Breast epithelium (tissue), 4 donors: ENCODE measurements around the gene MEOX1. TPM values are rescaled to one million over a fixed set of nuclear protein-coding genes. Genes with fewer than 3 reads are reported as not detected.
A peak's percentile ranks its signal among the peaks of the same experiment; 100 is the strongest.

Source experiments
- DNase-seq, 2 donors: peaks; one replicate each; pipeline ENCODE4 v3.0.0-alpha.2; 2019; ENCODE audit warnings: low spot score in 2 of 2
- H3K27ac ChIP-seq, 2 donors: fragments of 200-600 bp; sonication (generic) in 1 of 2; one replicate each; pipeline ENCODE4 v1.5.1; 2016 to 2019; ENCODE audit warnings: mild to moderate bottlenecking in 1 of 2
- H3K27me3 ChIP-seq, 2 donors: fragments of 200-600 bp; sonication (generic) in 1 of 2; one replicate each; pipeline versions ENCODE4 v1.5.1 to v1.6.0; 2017 to 2019; ENCODE audit warnings: control low read depth in 1 of 2, mild to moderate bottlenecking in 1 of 2
- H3K36me3 ChIP-seq: fragments of 200-600 bp; one replicate; pipeline ENCODE4 v1.5.1; 2019
- H3K4me1 ChIP-seq, 2 donors: fragments of 200-600 bp; sonication (generic); one replicate each; pipeline ENCODE4 v1.5.1; 2016 to 2019; ENCODE audit warnings: control low read depth in 1 of 2
- H3K4me3 ChIP-seq, 3 donors: fragments of 200-600 bp; sonication (generic); 1 replicate in 2 of 3; 2 replicates in 1 of 3; pipeline ENCODE4 v1.5.1; 2016 to 2019; ENCODE audit warnings: mild to moderate bottlenecking in 3 of 3, moderate library complexity in 2 of 3
- H3K9me3 ChIP-seq, 2 donors: fragments of 200-600 bp; sonication (generic) in 1 of 2; one replicate each; pipeline ENCODE4 v1.5.1; 2016 to 2019; ENCODE audit warnings: control low read depth in 1 of 2
- POLR2A ChIP-seq: fragments of 450-650 bp; IDR thresholded peaks from one replicate; pipeline ENCODE4 v1.6.1; 2016; ENCODE audit warnings: antibody characterized with exemption, mild to moderate bottlenecking, moderate library complexity
- POLR2AphosphoS5 ChIP-seq, 3 donors: sonication (generic); formaldehyde crosslinking; IDR thresholded peaks; one replicate each; pipeline ENCODE4 v1.6.1; 2017; ENCODE audit warnings: antibody characterized with exemption in 3 of 3
- intact Hi-C: fragments of 100-400 bp; cut with DNase I; formaldehyde crosslinking; loops from one replicate; pipeline ENCODE4 v1.15.1; 2023; ENCODE audit warnings: low total_unique reads
- total RNA-seq, 3 donors: library from RNA; depleted of rRNA; stranded (reverse); fragments of >200 nt; gene quantifications; one replicate each; pipeline ENCODE4 v1.1.0, GENCODE V29; 2016
- TF ChIP-seq, protein P1 (sequence below), 3 donors: fragments of 450-650 bp; IDR thresholded peaks; one replicate each; pipeline ENCODE4 v1.5.1; 2016 to 2017; ENCODE audit warnings: antibody characterized with exemption in 3 of 3, mild to moderate bottlenecking in 3 of 3, moderate library complexity in 3 of 3

The MEOX1 gene
- total RNA-seq, 3 donors from 2014 or later = 2.6 to 11.0 (median 10.5) TPM

DNA sequence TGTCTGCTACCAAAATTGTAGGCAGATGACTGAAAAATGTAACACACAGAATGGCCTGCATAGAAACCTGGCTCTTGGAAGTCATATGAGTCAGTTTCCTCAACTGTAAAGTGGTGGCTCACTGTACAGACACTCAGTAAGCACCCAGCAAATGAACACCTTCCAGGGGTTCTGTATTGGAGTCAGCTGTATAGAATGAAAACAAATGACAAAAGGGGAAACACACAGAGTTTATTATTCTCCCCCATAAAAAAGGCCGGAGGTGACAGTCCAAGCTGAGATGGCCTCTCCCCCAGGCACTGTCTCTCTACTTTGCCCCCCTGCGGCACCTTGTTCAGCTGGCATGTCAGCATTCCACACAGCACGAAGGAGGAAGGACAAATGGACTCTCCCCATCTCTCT, 6.2 kb upstream of the MEOX1 start:
- intact Hi-C loops = no loop called here

DNA sequence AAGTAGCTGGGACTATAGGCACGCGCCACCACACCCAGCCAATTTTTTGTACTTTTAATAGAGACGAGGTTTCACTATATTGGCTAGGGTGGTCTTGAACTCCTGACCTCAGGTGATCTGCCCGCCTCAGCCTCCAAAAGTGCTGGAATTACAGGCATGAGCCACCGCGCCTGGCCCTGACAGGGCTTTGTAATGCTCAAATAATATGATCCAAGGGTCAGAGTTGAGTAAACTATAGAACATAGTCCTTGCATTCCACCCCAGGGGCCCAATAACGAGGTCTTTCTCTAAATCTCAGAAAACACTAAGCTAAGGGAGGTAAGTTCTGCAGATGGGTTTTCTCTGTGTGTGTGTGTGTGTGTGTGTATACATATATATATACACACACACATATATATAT, 5.8 kb upstream of the MEOX1 start:
- DNase-seq = no peak
- TF ChIP-seq POLR2AphosphoS5 (IDR thresholded peaks at IDR 0.05) (no peak), POLR2A (no peak)
- TF ChIP-seq, protein P1, sequence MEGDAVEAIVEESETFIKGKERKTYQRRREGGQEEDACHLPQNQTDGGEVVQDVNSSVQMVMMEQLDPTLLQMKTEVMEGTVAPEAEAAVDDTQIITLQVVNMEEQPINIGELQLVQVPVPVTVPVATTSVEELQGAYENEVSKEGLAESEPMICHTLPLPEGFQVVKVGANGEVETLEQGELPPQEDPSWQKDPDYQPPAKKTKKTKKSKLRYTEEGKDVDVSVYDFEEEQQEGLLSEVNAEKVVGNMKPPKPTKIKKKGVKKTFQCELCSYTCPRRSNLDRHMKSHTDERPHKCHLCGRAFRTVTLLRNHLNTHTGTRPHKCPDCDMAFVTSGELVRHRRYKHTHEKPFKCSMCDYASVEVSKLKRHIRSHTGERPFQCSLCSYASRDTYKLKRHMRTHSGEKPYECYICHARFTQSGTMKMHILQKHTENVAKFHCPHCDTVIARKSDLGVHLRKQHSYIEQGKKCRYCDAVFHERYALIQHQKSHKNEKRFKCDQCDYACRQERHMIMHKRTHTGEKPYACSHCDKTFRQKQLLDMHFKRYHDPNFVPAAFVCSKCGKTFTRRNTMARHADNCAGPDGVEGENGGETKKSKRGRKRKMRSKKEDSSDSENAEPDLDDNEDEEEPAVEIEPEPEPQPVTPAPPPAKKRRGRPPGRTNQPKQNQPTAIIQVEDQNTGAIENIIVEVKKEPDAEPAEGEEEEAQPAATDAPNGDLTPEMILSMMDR (IDR thresholded peaks at IDR 0.05) = no peak
- H3K9me3 ChIP-seq = no peaks in the 10 kb centered on the region

More for the DNA sequence above, 6.2 kb upstream of the MEOX1 start:
- Histone ChIP-seq H3K36me3 (no peaks in the 10 kb centered on the region), H3K9me3 (no peaks in the 10 kb centered on the region), H3K27me3 (no peaks in the 10 kb centered on the region), H3K4me1 (peaks cover 0 to 7% of the 10 kb centered on the region in 2 donors), H3K27ac (no peak overlapping the region), H3K4me3 (no peak overlapping the region)
- TF ChIP-seq POLR2AphosphoS5 (IDR thresholded peaks at IDR 0.05) = no peak
- TF ChIP-seq, protein P1 (IDR thresholded peaks at IDR 0.05) = no peak
- no peak for TF ChIP-seq POLR2A
- no peak for DNase-seq

DNA sequence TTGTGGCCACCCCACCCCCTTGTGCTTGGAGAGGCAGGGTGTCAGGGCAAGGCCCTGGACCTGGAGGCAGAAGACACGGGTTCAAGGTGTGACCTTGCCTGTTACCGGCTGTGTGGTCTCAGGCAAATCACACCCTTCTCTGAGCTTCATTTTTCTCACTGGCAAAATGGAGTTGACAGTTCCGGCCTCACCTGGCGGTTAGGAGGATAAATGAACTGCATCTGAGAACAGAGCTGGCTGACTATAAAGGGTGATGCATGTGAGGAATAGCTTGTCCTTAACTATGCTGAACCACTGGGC, 4.2 kb upstream of the MEOX1 start:
- DNase-seq = no peak
- H3K4me3 ChIP-seq = no peak overlapping the region
- peaks cover 0 to 3% of the 10 kb centered on the region in 2 donors for H3K4me1 ChIP-seq
- TF ChIP-seq, protein P1 (IDR thresholded peaks at IDR 0.05) = no peak
- H3K27ac ChIP-seq = peak overlapping the region; percentile 68 to 88
- intact Hi-C loops = no loop called here
- H3K36me3 ChIP-seq = no peaks in the 10 kb centered on the region
- no peaks in the 10 kb centered on the region for H3K9me3 ChIP-seq
- no peaks in the 10 kb centered on the region for H3K27me3 ChIP-seq

More for the DNA sequence above, 5.8 kb upstream of the MEOX1 start:
- no peaks in the 10 kb centered on the region for H3K27me3 ChIP-seq
- H3K4me3 ChIP-seq = no peak overlapping the region
- peaks cover 0 to 7% of the 10 kb centered on the region in 2 donors for H3K4me1 ChIP-seq
- intact Hi-C loops = no loop called here
- H3K36me3 ChIP-seq = no peaks in the 10 kb centered on the region
- no peak overlapping the region for H3K27ac ChIP-seq

DNA sequence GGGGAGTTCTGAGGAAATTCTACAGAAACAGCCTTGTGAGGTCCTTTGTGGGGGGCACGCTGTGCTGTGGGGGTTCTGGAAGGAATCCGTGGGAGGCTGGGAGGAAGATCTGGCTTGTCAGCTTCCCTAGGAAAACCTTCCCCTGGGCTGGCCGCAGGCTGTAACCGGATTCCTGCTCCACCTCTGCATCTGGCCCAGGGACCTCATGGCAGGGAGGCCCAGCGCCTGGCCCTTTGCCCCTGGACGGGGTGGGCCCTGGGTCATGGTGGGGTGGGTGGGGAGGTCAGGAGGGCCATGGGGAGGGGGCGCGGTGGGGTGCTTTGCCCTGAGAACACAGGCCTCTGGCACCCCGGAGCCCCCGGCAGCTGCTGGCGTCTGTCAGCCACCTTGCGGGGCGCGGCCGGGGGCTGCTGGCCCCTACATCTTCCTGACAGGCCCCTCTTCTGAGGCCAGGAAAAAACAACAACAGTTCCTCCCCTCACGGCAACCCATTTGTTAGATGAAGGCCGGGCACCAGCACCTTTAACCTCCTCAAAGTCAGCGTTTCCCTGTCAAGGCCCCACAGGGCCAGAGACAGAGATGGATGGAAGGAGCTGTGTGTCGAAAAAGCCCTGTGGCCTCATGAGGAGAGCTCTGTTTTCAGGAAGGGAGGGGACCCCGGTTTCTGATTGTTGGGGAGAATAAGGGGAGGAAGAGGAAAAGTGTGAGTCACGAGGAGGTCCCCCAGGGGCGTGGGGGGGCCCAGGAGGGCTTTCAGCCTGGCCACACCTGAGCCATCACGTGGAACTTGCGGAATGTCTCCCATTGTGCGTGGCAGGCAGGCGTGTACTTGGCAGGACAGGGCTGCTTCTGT, 3.6 kb upstream of the MEOX1 start:
- Histone ChIP-seq H3K4me1 (peaks cover 0 to 3% of the 10 kb centered on the region in 2 donors), H3K4me3 (no peak overlapping the region), H3K36me3 (no peaks in the 10 kb centered on the region), H3K27me3 (no peaks in the 10 kb centered on the region), H3K27ac (peak overlapping the region; percentile 68 to 88), H3K9me3 (no peaks in the 10 kb centered on the region)
- TF ChIP-seq, protein P1 (IDR thresholded peaks at IDR 0.05) = no peak
- TF ChIP-seq POLR2A = no peak
- TF ChIP-seq POLR2AphosphoS5 (IDR thresholded peaks at IDR 0.05) = peak in 2 of 3 donors; percentile 24 to 73
- intact Hi-C loops = no loop called here
- peak in 1 of 2 donors; percentile 44 for DNase-seq

DNA sequence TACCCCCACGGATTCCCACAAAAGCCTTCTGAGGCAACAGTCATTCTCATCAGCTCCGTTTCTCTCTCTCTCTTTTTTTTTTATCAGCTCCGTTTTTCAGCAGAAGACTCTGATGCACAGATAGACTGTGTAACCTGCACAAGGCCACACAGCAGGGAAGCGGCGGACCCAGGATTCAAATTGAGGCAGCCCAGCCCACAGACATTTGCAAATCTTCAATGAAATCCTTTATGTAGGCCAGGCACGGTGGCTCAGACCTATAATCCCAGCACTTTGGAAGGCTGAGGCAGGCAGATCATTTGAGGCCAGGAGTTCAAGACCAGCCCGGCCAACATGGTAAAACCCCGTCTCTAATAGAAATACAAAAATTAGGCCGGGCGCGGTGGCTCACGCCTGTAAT, 2.4 kb upstream of the MEOX1 start:
- Histone ChIP-seq H3K4me1 (peaks cover 0 to 3% of the 10 kb centered on the region in 2 donors), H3K36me3 (no peaks in the 10 kb centered on the region), H3K27me3 (no peaks in the 10 kb centered on the region), H3K9me3 (no peaks in the 10 kb centered on the region), H3K4me3 (no peak overlapping the region), H3K27ac (no peak overlapping the region)
- DNase-seq = no peak
- TF ChIP-seq POLR2AphosphoS5 (IDR thresholded peaks at IDR 0.05) = no peak
- TF ChIP-seq, protein P1 (IDR thresholded peaks at IDR 0.05) = no peak
- TF ChIP-seq POLR2A = no peak
- intact Hi-C loops = no loop called here
